Stimulated activated CD8-positive, alpha-beta memory T cell treated with anti-CD3 and anti-CD28 coated beads, Interleukin-7, amount 100 ng/mL, for 48 hours (primary cell): ENCODE data around the gene SYT1.

Experiments
- DNase-seq, 2 donors: peaks; one replicate each; pipeline ENCODE4 v3.0.0-alpha.2; 2020; ENCODE audit warnings: low read depth in 1 of 2; ENCODE audit errors: extremely low read depth in 1 of 2

The SYT1 gene

GRCh38 chr12:79331870-79332269 is 467.3 kb downstream of the SYT1 start:
- DNase-seq, result no peak

GRCh38 chr12:79333144-79333543 is 468.6 kb downstream of the SYT1 start:
- DNase-seq, result no peak

- no peak for DNase-seq
Observed at GRCh38 chr12:79337662-79338290, 473.2 kb downstream of the SYT1 start.

GRCh38 chr12:79344855-79345847 is 480.6 kb downstream of the SYT1 start:
- no peak for DNase-seq

GRCh38 chr12:79347866-79348265 is 483.3 kb downstream of the SYT1 start:
- DNase-seq, result no peak

GRCh38 chr12:79351251-79351650 is 486.7 kb downstream of the SYT1 start:
- DNase-seq, result no peak

- no peak for DNase-seq
Observed at GRCh38 chr12:79356216-79356615, 491.6 kb downstream of the SYT1 start.

- no peak for DNase-seq
Observed at GRCh38 chr12:79357048-79357447, 492.5 kb downstream of the SYT1 start.

GRCh38 chr12:79358716-79359300 is 494.2 kb downstream of the SYT1 start:
- no peak for DNase-seq

- no peak for DNase-seq
Observed at GRCh38 chr12:79360286-79360685, 495.7 kb downstream of the SYT1 start.

GRCh38 chr12:79360936-79361335 is 496.4 kb downstream of the SYT1 start:
- DNase-seq, result no peak

- DNase-seq, result no peak
Observed at GRCh38 chr12:79364197-79364596, 499.6 kb downstream of the SYT1 start.

- no peak for DNase-seq
Observed at GRCh38 chr12:79366374-79366773, 501.8 kb downstream of the SYT1 start.

GRCh38 chr12:79367032-79367589 is 502.5 kb downstream of the SYT1 start:
- no peak for DNase-seq

GRCh38 chr12:79370021-79370420 is 505.4 kb downstream of the SYT1 start:
- no peak for DNase-seq

GRCh38 chr12:79371226-79371625 is 506.7 kb downstream of the SYT1 start:
- DNase-seq, result no peak

GRCh38 chr12:79373896-79374499 is 509.4 kb downstream of the SYT1 start:
- no peak for DNase-seq

GRCh38 chr12:79374545-79374944 is 510.0 kb downstream of the SYT1 start:
- DNase-seq, result no peak

GRCh38 chr12:79375050-79375449 is 510.5 kb downstream of the SYT1 start:
- DNase-seq, result no peak

GRCh38 chr12:79378496-79378895 is 513.9 kb downstream of the SYT1 start:
- no peak for DNase-seq

- no peak for DNase-seq
Observed at GRCh38 chr12:79380402-79380801, 515.8 kb downstream of the SYT1 start.
